Astrocyte (in vitro differentiated cells and primary cell): ENCODE measurements around the gene ALPI. TPM values are rescaled to one million over a fixed set of nuclear protein-coding genes. Genes with fewer than 3 reads are reported as not detected.

Source experiments
- DNase-seq: peaks from one replicate; pipeline ENCODE4 v3.0.0-alpha.2; 2010; ENCODE audit warnings: low read depth
- FAIRE-seq: peaks from 2 replicates; lab custom pipeline; 2011; peaks lifted over from hg19 to GRCh38; lab: Jason Lieb, UNC
- H2AFZ ChIP-seq: 2 replicates; pipeline ENCODE4 v1.6.0; 2012; ENCODE audit warnings: low read depth, low read length, inconsistent platforms
- H3K27ac ChIP-seq: 2 replicates; pipeline ENCODE4 v1.5.1; 2011; ENCODE audit warnings: low read depth, low read length, inconsistent platforms
- H3K27me3 ChIP-seq: 2 replicates; pipeline ENCODE4 v1.6.0; 2011; ENCODE audit warnings: low read length, inconsistent platforms; ENCODE audit not compliant: insufficient read depth
- H3K36me3 ChIP-seq: 2 replicates; pipeline ENCODE4 v1.5.1; 2011; ENCODE audit warnings: low read length, inconsistent platforms; ENCODE audit not compliant: insufficient read depth
- H3K4me1 ChIP-seq: 2 replicates; pipeline ENCODE4 v1.5.1; 2011; ENCODE audit warnings: low read length, inconsistent platforms; ENCODE audit not compliant: insufficient read depth
- H3K4me2 ChIP-seq: 2 replicates; pipeline ENCODE4 v1.6.0; 2012; ENCODE audit warnings: low read length, inconsistent platforms
- H3K4me3 ChIP-seq: 2 replicates; pipeline ENCODE4 v1.5.1; 2011; ENCODE audit warnings: low read depth, mild to moderate bottlenecking, low read length, inconsistent platforms; ENCODE audit not compliant: insufficient read depth
- H3K79me2 ChIP-seq: 2 replicates; pipeline ENCODE4 v1.6.0; 2012; ENCODE audit warnings: mild to moderate bottlenecking, low read length, inconsistent platforms; ENCODE audit not compliant: insufficient read depth
- H3K9ac ChIP-seq: 2 replicates; pipeline ENCODE4 v1.6.0; 2012; ENCODE audit warnings: mild to moderate bottlenecking, low read length, inconsistent platforms
- H3K9me3 ChIP-seq: 2 replicates; pipeline ENCODE4 v1.5.1; 2012; ENCODE audit warnings: low read depth, mild to moderate bottlenecking, low read length, inconsistent platforms; ENCODE audit not compliant: insufficient read depth
- H4K20me1 ChIP-seq: 2 replicates; pipeline ENCODE4 v1.6.0; 2012; ENCODE audit warnings: low read length, inconsistent platforms; ENCODE audit not compliant: insufficient read depth
- H3K27ac Mint-ChIP-seq: one replicate; pipeline ENCODE4 v1.8.0; 2021; ENCODE audit warnings: mild to moderate bottlenecking, mixed read lengths; ENCODE audit not compliant: unreplicated experiment
- H3K27me3 Mint-ChIP-seq: one replicate; pipeline ENCODE4 v1.8.0; 2021; ENCODE audit warnings: low read depth, mixed read lengths; ENCODE audit not compliant: unreplicated experiment
- H3K36me3 Mint-ChIP-seq: one replicate; pipeline ENCODE4 v1.8.0; 2021; ENCODE audit warnings: low read depth, mixed read lengths; ENCODE audit not compliant: unreplicated experiment
- H3K4me1 Mint-ChIP-seq: one replicate; pipeline ENCODE4 v1.8.0; 2021; ENCODE audit warnings: low read depth, mixed read lengths; ENCODE audit not compliant: unreplicated experiment
- H3K4me3 Mint-ChIP-seq: one replicate; pipeline ENCODE4 v1.8.0; 2021; ENCODE audit warnings: mild to moderate bottlenecking, moderate library complexity, mixed read lengths; ENCODE audit not compliant: unreplicated experiment
- H3K9me3 Mint-ChIP-seq: one replicate; pipeline ENCODE4 v1.8.0; 2021; ENCODE audit warnings: mild to moderate bottlenecking, mixed read lengths; ENCODE audit not compliant: unreplicated experiment
- EZH2 ChIP-seq: IDR thresholded peaks from 2 replicates; pipeline ENCODE4 v1.6.1; 2012; ENCODE audit warnings: mild to moderate bottlenecking, low read length, inconsistent platforms; ENCODE audit not compliant: insufficient read depth
- total RNA-seq: library from RNA; stranded (reverse); gene quantifications from 2 replicates; pipeline ENCODE4 v1.2.1, GENCODE V29; 2021
- TF ChIP-seq, protein P1 (sequence below): IDR thresholded peaks from 2 replicates; pipeline ENCODE4 v1.5.1; 2011; ENCODE audit warnings: low read depth, mild to moderate bottlenecking, inconsistent platforms, low read length, moderate library complexity; ENCODE audit not compliant: insufficient read depth

The ALPI gene
- total RNA-seq, 1 donor from 2014 or later = not detected

DNA sequence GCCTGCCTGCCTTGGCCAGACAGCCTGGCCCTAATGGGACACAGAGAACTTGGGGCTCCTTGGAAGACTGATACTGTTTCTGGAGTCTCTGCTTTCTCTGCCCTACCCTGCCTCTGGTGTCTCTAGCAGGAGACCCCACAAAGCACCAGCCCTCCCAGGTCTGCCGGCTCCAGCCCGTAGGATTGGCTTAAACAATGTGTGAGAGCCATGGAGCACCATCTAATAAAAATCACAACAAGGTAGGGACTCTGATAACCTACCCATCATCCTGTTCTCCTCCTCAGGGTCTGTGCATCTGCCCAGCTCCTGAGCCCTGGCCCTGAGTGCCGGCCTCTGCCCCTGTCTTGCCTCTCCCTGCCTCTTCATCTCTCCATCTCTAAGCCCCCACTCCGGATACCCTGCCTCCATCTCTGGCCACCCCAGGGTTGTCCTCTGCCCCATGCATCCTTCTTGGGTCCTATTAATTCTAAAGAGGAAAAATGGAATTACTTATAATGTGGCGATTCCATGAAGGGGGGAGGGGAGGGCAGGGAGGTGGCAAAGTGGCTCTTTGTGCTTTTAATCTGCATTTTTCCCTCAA is 32.9 kb downstream of the ALPI start:
- Histone ChIP-seq H2AFZ (no peak overlapping the region), H3K4me1 (no peaks in the 10 kb centered on the region), H4K20me1 (no peaks in the 10 kb centered on the region), H3K27ac (no peak overlapping the region), H3K9ac (no peak overlapping the region), H3K79me2 (no peaks in the 10 kb centered on the region), H3K4me3 (no peak overlapping the region), H3K27me3 (peaks cover 38% of the 10 kb centered on the region), H3K36me3 (no peaks in the 10 kb centered on the region), H3K4me2 (no peak overlapping the region), H3K9me3 (no peaks in the 10 kb centered on the region)
- no peak for FAIRE-seq
- TF ChIP-seq EZH2 = no peak
- TF ChIP-seq, protein P1, sequence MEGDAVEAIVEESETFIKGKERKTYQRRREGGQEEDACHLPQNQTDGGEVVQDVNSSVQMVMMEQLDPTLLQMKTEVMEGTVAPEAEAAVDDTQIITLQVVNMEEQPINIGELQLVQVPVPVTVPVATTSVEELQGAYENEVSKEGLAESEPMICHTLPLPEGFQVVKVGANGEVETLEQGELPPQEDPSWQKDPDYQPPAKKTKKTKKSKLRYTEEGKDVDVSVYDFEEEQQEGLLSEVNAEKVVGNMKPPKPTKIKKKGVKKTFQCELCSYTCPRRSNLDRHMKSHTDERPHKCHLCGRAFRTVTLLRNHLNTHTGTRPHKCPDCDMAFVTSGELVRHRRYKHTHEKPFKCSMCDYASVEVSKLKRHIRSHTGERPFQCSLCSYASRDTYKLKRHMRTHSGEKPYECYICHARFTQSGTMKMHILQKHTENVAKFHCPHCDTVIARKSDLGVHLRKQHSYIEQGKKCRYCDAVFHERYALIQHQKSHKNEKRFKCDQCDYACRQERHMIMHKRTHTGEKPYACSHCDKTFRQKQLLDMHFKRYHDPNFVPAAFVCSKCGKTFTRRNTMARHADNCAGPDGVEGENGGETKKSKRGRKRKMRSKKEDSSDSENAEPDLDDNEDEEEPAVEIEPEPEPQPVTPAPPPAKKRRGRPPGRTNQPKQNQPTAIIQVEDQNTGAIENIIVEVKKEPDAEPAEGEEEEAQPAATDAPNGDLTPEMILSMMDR = no peak
- no peak overlapping the region for H3K4me3 Mint-ChIP-seq
- H3K36me3 Mint-ChIP-seq = peaks cover 2% of the 10 kb centered on the region
- DNase-seq = no peak
- peaks cover 5% of the 10 kb centered on the region for H3K9me3 Mint-ChIP-seq
- H3K27ac Mint-ChIP-seq = peak overlapping the region; percentile 77
- no peaks in the 10 kb centered on the region for H3K4me1 Mint-ChIP-seq
- peaks cover 72% of the 10 kb centered on the region for H3K27me3 Mint-ChIP-seq

DNA sequence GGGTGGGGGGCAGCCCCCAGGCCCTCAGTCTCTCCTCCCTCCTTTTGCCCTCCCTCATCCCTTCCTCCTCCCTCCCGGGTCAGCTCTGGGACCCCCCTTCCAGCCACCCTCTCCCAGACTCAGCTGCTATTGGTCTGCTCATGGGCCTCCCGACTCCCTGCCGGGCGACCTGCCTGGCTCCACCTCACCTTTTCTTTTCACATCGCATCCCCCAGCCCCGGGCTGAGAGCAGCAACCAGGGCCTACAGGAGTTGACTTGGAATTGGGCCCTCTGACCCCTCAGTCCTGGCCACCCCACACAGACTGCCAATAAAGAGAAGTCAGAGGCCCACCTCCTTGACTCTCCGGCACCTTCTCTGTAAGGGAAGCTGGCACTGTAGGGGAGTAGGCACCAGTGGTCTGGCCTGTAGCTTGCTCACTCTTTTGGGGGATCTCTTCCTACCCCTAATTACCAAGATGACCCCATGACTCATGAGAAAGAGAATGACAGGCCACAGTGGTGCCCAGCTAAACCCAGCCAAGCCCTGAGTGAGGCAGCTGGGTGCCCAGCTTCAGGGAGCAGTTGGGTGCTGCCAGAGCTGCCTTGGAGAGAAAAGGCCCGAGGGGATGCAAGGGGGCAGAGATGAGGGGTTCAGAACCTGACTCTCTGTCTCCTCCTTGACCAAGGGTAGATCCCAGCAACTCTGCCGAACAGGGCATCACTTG is 33.7 kb downstream of the ALPI start:
- H3K27ac Mint-ChIP-seq = peak overlapping the region; percentile 87
- Histone ChIP-seq H3K4me1 (no peaks in the 10 kb centered on the region), H3K79me2 (no peaks in the 10 kb centered on the region), H3K27ac (no peak overlapping the region), H3K4me3 (no peak overlapping the region), H3K27me3 (peaks cover 36% of the 10 kb centered on the region), H3K4me2 (no peak overlapping the region), H4K20me1 (no peaks in the 10 kb centered on the region), H2AFZ (no peak overlapping the region), H3K9me3 (no peaks in the 10 kb centered on the region), H3K36me3 (no peaks in the 10 kb centered on the region), H3K9ac (no peak overlapping the region)
- peaks cover 2% of the 10 kb centered on the region for H3K36me3 Mint-ChIP-seq
- H3K9me3 Mint-ChIP-seq = peaks cover 5% of the 10 kb centered on the region
- no peak for TF ChIP-seq EZH2
- TF ChIP-seq, protein P1 = no peak
- DNase-seq (no peak), FAIRE-seq (no peak)
- no peaks in the 10 kb centered on the region for H3K4me1 Mint-ChIP-seq
- H3K4me3 Mint-ChIP-seq = no peak overlapping the region
- H3K27me3 Mint-ChIP-seq = peaks cover 72% of the 10 kb centered on the region
